H9 (cell line): ENCODE measurements around the gene ANKRD27. TPM values are rescaled to one million over a fixed set of nuclear protein-coding genes. Genes with fewer than 3 reads are reported as not detected.
"Not testable (repeated sequence)": the region's sequence is repeated elsewhere in the genome, so short reads cannot be mapped to it uniquely, and the experiment has no call there.

ENCODE experiments used
- DNase-seq: peaks from one replicate; pipeline ENCODE4 v3.0.0-alpha.2; 2017
- H2AFZ ChIP-seq: one replicate; pipeline ENCODE4 v1.6.1; 2013; ENCODE audit warnings: mild to moderate bottlenecking, low read length, control low read depth, moderate library complexity
- H2AK5ac ChIP-seq: 2 replicates; pipeline ENCODE4 v1.6.1; 2013; ENCODE audit warnings: low read length, control low read depth, mixed read lengths; ENCODE audit not compliant: insufficient read length
- H2BK120ac ChIP-seq: one replicate; pipeline ENCODE4 v1.6.1; 2013; ENCODE audit warnings: low read depth, mild to moderate bottlenecking, low read length, control low read depth, inconsistent platforms; ENCODE audit not compliant: poor library complexity, severe bottlenecking
- H2BK12ac ChIP-seq: 2 replicates; pipeline ENCODE4 v1.6.1; 2013; ENCODE audit warnings: low read length, control low read depth, mixed read lengths, low read depth; ENCODE audit not compliant: insufficient read length
- H2BK15ac ChIP-seq: 2 replicates; pipeline ENCODE4 v1.6.1; 2013; ENCODE audit warnings: low read depth, low read length, control low read depth
- H2BK20ac ChIP-seq: one replicate; pipeline ENCODE4 v1.6.1; 2013; ENCODE audit warnings: low read depth, mild to moderate bottlenecking, low read length, control low read depth, inconsistent platforms; ENCODE audit not compliant: poor library complexity, severe bottlenecking
- H2BK5ac ChIP-seq: 2 replicates; pipeline ENCODE4 v1.6.1; 2013; ENCODE audit warnings: low read length, control low read depth, mixed read lengths; ENCODE audit not compliant: insufficient read length
- H3K14ac ChIP-seq: 2 replicates; pipeline ENCODE4 v1.6.1; 2013; ENCODE audit warnings: low read length, control low read depth; ENCODE audit not compliant: insufficient read depth
- H3K18ac ChIP-seq: 2 replicates; pipeline ENCODE4 v1.6.1; 2013; ENCODE audit warnings: low read depth, mild to moderate bottlenecking, mixed read lengths, low read length, control low read depth; ENCODE audit not compliant: insufficient read length
- H3K23ac ChIP-seq: 2 replicates; pipeline ENCODE4 v1.6.1; 2013; ENCODE audit warnings: low read length, control low read depth, mixed read lengths, low read depth; ENCODE audit not compliant: insufficient read length
- H3K23me2 ChIP-seq: 2 replicates; pipeline ENCODE4 v1.6.1; 2013; ENCODE audit warnings: low read depth, mild to moderate bottlenecking, mixed read lengths, low read length, control low read depth; ENCODE audit not compliant: insufficient read length, poor library complexity, severe bottlenecking
- H3K27ac ChIP-seq: 2 replicates; pipeline ENCODE4 v1.5.1; 2013; ENCODE audit warnings: low read length, control low read depth, mixed read lengths, low read depth; ENCODE audit not compliant: insufficient read length
- H3K27me3 ChIP-seq: 2 replicates; pipeline ENCODE4 v1.6.1; 2013; ENCODE audit warnings: low read length, control low read depth, inconsistent platforms; ENCODE audit not compliant: insufficient read depth
- H3K4ac ChIP-seq: 2 replicates; pipeline ENCODE4 v1.6.1; 2013; ENCODE audit warnings: low read depth, mild to moderate bottlenecking, control low read depth, inconsistent platforms, low read length, moderate library complexity
- H3K4me1 ChIP-seq: 2 replicates; pipeline ENCODE4 v1.6.1; 2013; ENCODE audit warnings: low read length, control low read depth, inconsistent platforms; ENCODE audit not compliant: insufficient read depth
- H3K4me2 ChIP-seq: 2 replicates; pipeline ENCODE4 v1.6.1; 2013; ENCODE audit warnings: low read length, control low read depth, mixed read lengths; ENCODE audit not compliant: insufficient read length, insufficient read depth
- H3K56ac ChIP-seq: 2 replicates; pipeline ENCODE4 v1.6.1; 2013; ENCODE audit warnings: low read depth, mild to moderate bottlenecking, mixed read lengths, low read length, control low read depth; ENCODE audit not compliant: insufficient read length
- H3K79me1 ChIP-seq: 2 replicates; pipeline ENCODE4 v1.6.1; 2013; ENCODE audit warnings: low read depth, mild to moderate bottlenecking, moderate library complexity, low read length, control low read depth, inconsistent platforms; ENCODE audit not compliant: insufficient read depth, poor library complexity, severe bottlenecking
- H3K79me2 ChIP-seq: 2 replicates; pipeline ENCODE4 v1.6.1; 2013; ENCODE audit warnings: low read length, control low read depth, inconsistent platforms; ENCODE audit not compliant: insufficient read depth
- H3K9ac ChIP-seq: 2 replicates; pipeline ENCODE4 v1.6.1; 2013; ENCODE audit warnings: low read length, control low read depth, mixed read lengths; ENCODE audit not compliant: insufficient read length; ENCODE audit errors: extremely low read depth
- H3K9me3 ChIP-seq: one replicate; pipeline ENCODE4 v1.6.1; 2013; ENCODE audit warnings: low read depth, low read length, inconsistent platforms; ENCODE audit not compliant: control insufficient read depth
- H3T11ph ChIP-seq: one replicate; pipeline ENCODE4 v1.6.1; 2013; ENCODE audit warnings: mild to moderate bottlenecking, low read length, control low read depth, inconsistent platforms
- H4K20me1 ChIP-seq: one replicate; pipeline ENCODE4 v1.6.1; 2013; ENCODE audit not compliant: control insufficient read depth, insufficient read length, insufficient read depth
- H4K5ac ChIP-seq: 2 replicates; pipeline ENCODE4 v1.6.1; 2013; ENCODE audit warnings: low read depth, mild to moderate bottlenecking, mixed read lengths, low read length, control low read depth; ENCODE audit not compliant: insufficient read length
- H4K8ac ChIP-seq: replicated peaks from 2 replicates; pipeline ENCODE4 v1.6.1; 2013; ENCODE audit warnings: low read length, control low read depth, mixed read lengths, low read depth; ENCODE audit not compliant: insufficient read length
- H4K91ac ChIP-seq: 2 replicates; pipeline ENCODE4 v1.6.1; 2013; ENCODE audit warnings: low read depth, mild to moderate bottlenecking, moderate library complexity, mixed read lengths, low read length, control low read depth; ENCODE audit not compliant: insufficient read length
- H3K27ac Mint-ChIP-seq, 3 experiments: 2 replicates in 2 of 3; 3 replicates in 1 of 3; pipeline ENCODE4 v1.8.0; 2020 to 2021; ENCODE audit warnings: mixed read lengths in 3 of 3, mild to moderate bottlenecking in 1 of 3, moderate library complexity in 1 of 3
- H3K27me3 Mint-ChIP-seq: 2 replicates; pipeline ENCODE4 v1.8.0; 2021; ENCODE audit warnings: low read depth, mild to moderate bottlenecking, moderate library complexity, mixed read lengths
- H3K36me3 Mint-ChIP-seq, 3 experiments: 2 replicates in 2 of 3; 3 replicates in 1 of 3; pipeline ENCODE4 v1.8.0; 2020 to 2021; ENCODE audit warnings: low read depth in 3 of 3, mixed read lengths in 3 of 3; ENCODE audit not compliant: insufficient read depth in 1 of 3
- H3K4me1 Mint-ChIP-seq, 2 experiments: 2 replicates each; pipeline ENCODE4 v1.8.0; 2020; ENCODE audit warnings: mixed read lengths in 2 of 2
- H3K4me3 Mint-ChIP-seq, 2 experiments: 2 replicates in 1 of 2; 3 replicates in 1 of 2; pipeline ENCODE4 v1.8.0; 2020 to 2021; ENCODE audit warnings: mild to moderate bottlenecking in 2 of 2, mixed read lengths in 2 of 2, moderate library complexity in 1 of 2
- H3K9me3 Mint-ChIP-seq, 2 experiments: 2 replicates in 1 of 2; 3 replicates in 1 of 2; pipeline ENCODE4 v1.8.0; 2020; ENCODE audit warnings: mild to moderate bottlenecking in 2 of 2, mixed read lengths in 2 of 2, moderate library complexity in 1 of 2
- WGBS: extraction: QIAGEN DNeasy Blood & Tissue Kit; methylation state at CpG from one replicate; pipeline ENCODE4 v1.1.7; 2013; ENCODE audit warnings: missing lambda C conversion rate, low lambda C conversion rate, mixed read lengths; ENCODE audit not compliant: insufficient read length; ENCODE audit errors: extremely low coverage; 5-methylcytosine and 5-hydroxymethylcytosine counted together
- total RNA-seq: library from RNA; stranded (reverse); gene quantifications from 2 replicates; pipeline ENCODE4 v1.2.1, GENCODE V29; 2021

ANKRD27 gene
- total RNA-seq, 1 experiment from 2014 or later: 40.7 TPM

DNA sequence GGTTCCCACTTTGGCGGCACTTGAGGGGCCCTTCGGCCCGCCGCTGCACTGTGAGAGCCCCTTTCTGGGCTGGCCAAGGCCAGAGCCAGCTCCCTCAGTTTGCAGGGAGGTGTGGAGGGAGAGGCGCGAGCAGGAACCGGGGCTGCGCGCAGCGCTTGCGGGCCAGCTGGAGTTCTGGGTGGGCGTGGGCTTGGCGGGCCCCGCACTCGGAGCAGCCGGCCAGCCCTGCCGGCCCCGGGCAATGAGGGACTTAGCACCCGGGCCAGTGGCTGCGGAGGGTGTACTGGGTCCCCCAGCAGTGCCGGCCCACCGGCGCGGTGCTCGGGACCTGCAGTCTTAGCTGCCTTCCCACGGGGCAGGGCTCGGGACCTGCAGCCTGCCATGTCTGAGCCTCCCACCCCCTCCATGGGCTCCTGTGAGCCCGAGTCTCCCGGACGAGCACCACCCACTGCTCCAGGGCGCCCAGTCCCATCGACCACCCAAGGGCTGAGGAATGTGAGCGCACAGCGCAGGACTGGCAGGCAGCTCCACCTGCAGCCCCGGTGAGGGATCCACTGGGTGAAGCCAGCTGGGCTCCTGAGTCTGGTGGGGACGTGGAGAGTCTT lies 103.4 kb downstream of the ANKRD27 start:
- not testable (repeated sequence) for H3K9me3 ChIP-seq, H2BK12ac ChIP-seq, H3K4ac ChIP-seq, H3K36me3 Mint-ChIP-seq, H3K27ac Mint-ChIP-seq, H2BK20ac ChIP-seq, H3K56ac ChIP-seq, H3K27me3 ChIP-seq, H2AK5ac ChIP-seq, H3K79me2 ChIP-seq, DNase-seq, H2BK15ac ChIP-seq, H3K18ac ChIP-seq, H4K8ac ChIP-seq, H2BK120ac ChIP-seq, H3K23me2 ChIP-seq, H3K9me3 Mint-ChIP-seq, H3K27me3 Mint-ChIP-seq, H3K4me3 Mint-ChIP-seq, H3K27ac ChIP-seq, H3K79me1 ChIP-seq, H3K4me1 ChIP-seq, H3K23ac ChIP-seq, H2AFZ ChIP-seq, H3K4me2 ChIP-seq, H3K4me1 Mint-ChIP-seq, H4K5ac ChIP-seq, H3K9ac ChIP-seq, H4K91ac ChIP-seq, H4K20me1 ChIP-seq, H2BK5ac ChIP-seq, H3T11ph ChIP-seq, H3K14ac ChIP-seq
- WGBS: no CpG with 5 or more reads among the region's 36 CpGs
